DMS114 treated with DMSO at 0.1 percent for 48 hours (cell line): ENCODE data around the gene RMP24.
"Not testable (repeated sequence)": the region's sequence is repeated elsewhere in the genome, so short reads cannot be mapped to it uniquely, and the experiment has no call there.

ENCODE experiments used
- DNase-seq: peaks from one replicate; lab custom pipeline; 2025; ENCODE audit not compliant: unreplicated experiment; lab: John Stamatoyannopoulos, UW

Gene RMP24

GRCh38 chr18:35967866-35968265 lies 4.6 kb upstream of the RMP24 start:
- not testable (repeated sequence) for DNase-seq

GRCh38 chr18:35968278-35968880 lies 4.1 kb upstream of the RMP24 start:
- no peak for DNase-seq

GRCh38 chr18:35969676-35970075 lies 2.8 kb upstream of the RMP24 start:
- no peak for DNase-seq

- peak; percentile 61 for DNase-seq
Observed at GRCh38 chr18:35971661-35972196, 750 bp upstream of the RMP24 start.

GRCh38 chr18:35973650-35974049 lies 1.2 kb downstream of the RMP24 start:
- no peak for DNase-seq

- no peak for DNase-seq
Observed at GRCh38 chr18:35974181-35974580, 1.7 kb downstream of the RMP24 start.

- no peak for DNase-seq
Observed at GRCh38 chr18:35979112-35979511, 6.6 kb downstream of the RMP24 start.

GRCh38 chr18:35982409-35983114 lies 10.1 kb downstream of the RMP24 start:
- DNase-seq = no peak

GRCh38 chr18:35983147-35983546 lies 10.7 kb downstream of the RMP24 start:
- DNase-seq = no peak

- DNase-seq = no peak
Observed at GRCh38 chr18:35983818-35984217, 11.3 kb downstream of the RMP24 start.

- no peak for DNase-seq
Observed at GRCh38 chr18:35991696-35992095, 19.2 kb downstream of the RMP24 start.

- DNase-seq = no peak
Observed at GRCh38 chr18:35993013-35993412, 20.5 kb downstream of the RMP24 start.

- no peak for DNase-seq
Observed at GRCh38 chr18:35998967-35999366, 26.5 kb downstream of the RMP24 start.

- DNase-seq = no peak
Observed at GRCh38 chr18:35999925-36000324, 27.4 kb downstream of the RMP24 start.

- no peak for DNase-seq
Observed at GRCh38 chr18:36006997-36007396, 34.5 kb downstream of the RMP24 start.

- DNase-seq = no peak
Observed at GRCh38 chr18:36009214-36009613, 36.7 kb downstream of the RMP24 start.

GRCh38 chr18:36012891-36013290 lies 40.4 kb downstream of the RMP24 start:
- DNase-seq = no peak

GRCh38 chr18:36015629-36016028 lies 43.1 kb downstream of the RMP24 start:
- DNase-seq = no peak

- DNase-seq = no peak
Observed at GRCh38 chr18:36017232-36017631, 44.8 kb downstream of the RMP24 start.

- no peak for DNase-seq
Observed at GRCh38 chr18:36020174-36020711, 47.8 kb downstream of the RMP24 start.

- DNase-seq = no peak
Observed at GRCh38 chr18:36023336-36023735, 50.9 kb downstream of the RMP24 start.

GRCh38 chr18:36024241-36024640 lies 51.8 kb downstream of the RMP24 start:
- not testable (repeated sequence) for DNase-seq
